Ramos (cell line): ENCODE measurements around the gene CLEC16A.

ENCODE experiments used
- in situ Hi-C: fragments of 300-500 bp; cut with MboI; formaldehyde crosslinking; loops from one replicate; pipeline ENCODE4 v1.14.3; 2022; ENCODE audit warnings: low sequenced_read_pairs; ENCODE audit not compliant: unreplicated experiment

Gene CLEC16A

DNA sequence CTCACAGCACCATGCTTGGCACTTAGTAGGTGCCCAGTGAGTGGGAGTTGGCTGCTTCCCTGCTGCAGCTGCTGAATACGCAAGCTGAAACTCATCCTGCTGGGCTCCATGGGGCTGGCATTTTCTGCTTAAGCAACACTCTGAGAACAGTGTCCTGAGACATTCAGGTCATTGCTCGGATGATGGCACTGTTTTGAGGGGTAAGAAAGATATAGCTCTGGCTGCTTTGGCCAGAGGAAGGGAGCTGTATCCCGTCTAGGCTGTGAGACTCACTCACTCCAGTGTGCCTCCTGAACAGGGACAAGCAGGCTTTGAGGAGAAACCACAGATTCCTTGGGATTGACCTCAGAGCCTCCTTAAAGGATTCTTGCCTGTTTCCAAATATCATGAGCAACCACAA, 120.5 kb downstream of the CLEC16A start:
- in situ Hi-C loops = no loop called here

- in situ Hi-C loops = no loop called here
These were observed 122.0 kb downstream of the CLEC16A start for GRCh38 chr16:11066261-11066870.

DNA sequence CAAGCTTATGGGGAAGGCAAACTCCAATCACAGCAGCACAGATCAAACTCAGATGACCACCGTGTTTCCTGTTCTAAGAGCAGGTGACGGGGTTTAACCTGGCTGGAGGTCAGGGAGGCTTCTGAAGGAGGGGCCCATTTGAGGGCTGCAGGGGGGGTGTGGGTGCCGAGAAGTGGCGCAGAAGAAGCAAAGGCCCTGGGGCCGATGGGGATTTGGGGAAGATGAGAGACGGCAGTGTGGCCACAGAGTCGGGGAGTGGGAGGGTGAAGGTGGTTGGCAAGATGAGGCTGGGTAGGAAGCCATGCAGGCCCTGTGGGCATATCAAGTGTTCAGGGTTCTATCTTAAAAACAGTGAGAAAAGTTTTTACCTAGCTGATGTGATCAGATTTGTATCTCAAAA, 122.9 kb downstream of the CLEC16A start:
- in situ Hi-C loops = no loop called here

- in situ Hi-C loops = no loop called here
These were observed 123.4 kb downstream of the CLEC16A start for GRCh38 chr16:11067697-11068141.

GRCh38 chr16:11071829-11072228, 127.5 kb downstream of the CLEC16A start:
- in situ Hi-C loops = no loop called here

- in situ Hi-C loops = no loop called here
These were observed 128.2 kb downstream of the CLEC16A start for GRCh38 chr16:11072420-11073153.

DNA sequence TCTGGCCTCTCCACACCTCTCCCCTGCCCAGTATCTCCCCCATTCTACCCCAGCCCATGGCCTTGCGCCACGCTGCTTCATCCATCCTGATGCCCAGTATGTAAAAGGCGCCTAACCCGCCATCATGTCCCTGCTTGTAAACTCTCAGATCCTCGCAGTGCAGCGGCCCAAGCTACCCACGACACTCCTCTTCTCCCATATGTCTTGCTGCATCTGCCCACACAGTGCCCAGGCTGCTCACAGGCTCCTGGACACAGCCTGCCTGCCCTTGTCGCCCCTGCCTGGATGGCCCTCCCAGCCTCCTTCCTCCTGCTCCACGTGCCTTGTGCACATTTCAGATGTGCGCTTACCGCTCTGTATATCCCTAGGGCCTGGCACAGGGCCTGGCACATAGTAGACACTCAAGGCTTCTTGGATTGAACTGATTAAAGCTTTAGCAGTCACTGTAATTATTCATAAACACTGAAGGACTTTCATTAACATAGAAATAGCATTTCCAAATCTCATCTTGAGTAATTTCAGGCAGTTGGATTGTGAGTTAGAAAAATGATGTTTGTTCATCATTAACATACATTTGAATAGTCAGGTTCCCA, 129.1 kb downstream of the CLEC16A start:
- in situ Hi-C loops = no loop called here

GRCh38 chr16:11074131-11074530, 129.8 kb downstream of the CLEC16A start:
- in situ Hi-C loops = no loop called here

DNA sequence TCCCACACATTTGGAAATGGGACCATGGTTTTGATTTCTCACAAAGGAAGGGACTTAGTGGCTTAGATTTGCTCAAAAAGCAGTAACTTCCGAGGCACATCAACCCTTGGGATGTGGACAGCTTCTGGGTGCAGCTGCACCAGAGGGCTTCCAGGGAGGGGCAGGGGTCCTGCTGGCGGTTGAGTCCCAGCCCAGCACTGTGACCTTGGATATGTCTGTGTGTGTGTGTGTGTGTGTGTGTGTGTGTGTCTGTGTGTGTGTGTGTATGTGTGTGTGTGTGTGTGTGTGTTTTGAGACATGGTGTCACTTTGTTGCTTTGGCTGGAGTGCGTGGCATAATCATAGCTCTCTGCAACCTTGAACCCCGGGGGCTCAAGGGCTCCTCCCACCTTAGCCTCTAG, 130.8 kb downstream of the CLEC16A start:
- in situ Hi-C loops = no loop called here

GRCh38 chr16:11076259-11077018, 132.1 kb downstream of the CLEC16A start:
- in situ Hi-C loops = no loop called here

GRCh38 chr16:11078812-11079459, 134.6 kb downstream of the CLEC16A start:
- in situ Hi-C loops = no loop called here

DNA sequence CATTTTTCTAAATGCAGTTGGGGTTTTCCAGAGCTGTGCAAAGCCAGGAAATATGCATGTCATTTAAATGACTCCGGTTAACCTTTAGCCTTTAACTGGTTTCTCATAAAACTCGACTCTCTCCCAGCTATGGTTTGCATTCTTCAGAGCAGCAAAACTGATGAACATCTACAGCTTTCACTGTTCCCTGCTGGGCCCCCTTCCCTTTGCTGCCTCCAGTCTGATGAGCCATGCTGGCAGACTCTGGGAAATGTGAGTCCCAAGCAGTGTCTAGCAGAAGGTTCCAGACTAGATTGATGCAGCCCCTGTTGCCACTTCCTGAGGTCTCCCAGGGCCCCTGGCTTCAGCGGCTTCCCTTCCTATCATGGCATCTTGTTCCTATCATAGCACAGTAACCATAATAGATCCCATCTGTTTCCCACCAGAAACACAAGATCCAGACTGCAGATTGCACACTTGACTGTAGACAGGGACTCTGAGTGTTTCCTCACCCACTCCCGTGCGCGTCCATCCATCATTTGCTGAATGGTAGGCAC, 135.4 kb downstream of the CLEC16A start:
- in situ Hi-C loops = no loop called here

DNA sequence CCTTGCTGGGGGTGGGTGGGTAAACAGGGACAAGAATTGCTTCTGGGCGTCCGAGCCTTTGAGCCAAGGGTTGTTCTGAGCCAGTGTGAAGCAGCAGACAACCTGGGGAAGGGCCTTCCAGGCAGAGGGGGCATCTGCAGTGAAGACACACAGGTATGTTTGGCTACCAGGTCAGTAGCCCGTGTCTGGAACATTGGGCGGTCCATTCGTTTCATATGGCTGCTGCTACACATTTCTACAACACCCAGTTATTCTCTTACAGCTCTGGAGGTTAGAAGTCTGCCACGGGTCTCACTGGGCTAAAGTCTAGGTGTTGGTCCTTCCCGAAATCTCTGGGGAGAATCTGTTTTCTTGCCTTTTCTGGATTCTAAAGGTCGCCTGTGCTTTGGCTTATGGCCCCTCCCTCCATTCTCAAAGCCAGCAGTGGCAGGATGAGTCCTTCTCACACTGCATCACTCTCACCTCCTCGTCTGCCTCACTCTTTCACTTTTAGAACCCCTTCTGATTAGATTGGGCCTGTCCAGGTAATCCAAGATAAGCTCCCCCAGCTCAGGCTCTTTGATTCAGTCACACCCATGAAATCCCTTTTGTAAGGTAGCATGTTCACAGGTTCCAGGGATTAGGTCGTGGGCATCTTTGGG, 136.1 kb downstream of the CLEC16A start:
- in situ Hi-C loops = no loop called here

DNA sequence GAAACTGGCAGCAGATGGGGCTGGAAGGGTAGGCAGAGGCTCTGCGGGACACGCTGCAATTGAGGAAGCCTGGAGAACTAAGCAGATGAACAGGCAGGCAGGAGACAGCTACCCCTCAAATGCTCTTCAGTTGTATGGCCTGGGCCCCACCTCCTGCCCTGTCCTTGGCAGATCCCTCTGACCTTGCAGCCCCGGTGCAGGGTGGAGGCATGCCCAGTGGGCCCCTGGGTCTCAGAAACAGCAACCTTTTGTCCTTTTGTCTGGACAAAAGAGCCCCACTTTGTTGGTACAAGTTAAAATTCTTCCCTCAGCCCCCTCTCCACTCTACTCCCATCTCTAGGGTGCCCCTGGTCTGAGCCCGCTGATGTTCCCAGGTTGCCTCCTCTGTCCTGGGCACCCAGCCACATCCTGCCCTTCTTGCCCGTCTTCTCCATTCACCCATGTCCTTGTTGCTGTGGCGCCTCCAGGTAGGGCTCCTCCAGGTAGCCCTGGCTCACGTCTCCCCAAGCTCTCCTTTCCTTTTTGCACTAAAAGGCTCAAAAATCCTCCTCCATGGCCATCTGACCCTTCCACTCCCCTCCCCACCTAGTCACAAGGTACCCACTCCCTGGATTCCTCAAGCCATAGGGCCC, 136.8 kb downstream of the CLEC16A start:
- in situ Hi-C loops = no loop called here

DNA sequence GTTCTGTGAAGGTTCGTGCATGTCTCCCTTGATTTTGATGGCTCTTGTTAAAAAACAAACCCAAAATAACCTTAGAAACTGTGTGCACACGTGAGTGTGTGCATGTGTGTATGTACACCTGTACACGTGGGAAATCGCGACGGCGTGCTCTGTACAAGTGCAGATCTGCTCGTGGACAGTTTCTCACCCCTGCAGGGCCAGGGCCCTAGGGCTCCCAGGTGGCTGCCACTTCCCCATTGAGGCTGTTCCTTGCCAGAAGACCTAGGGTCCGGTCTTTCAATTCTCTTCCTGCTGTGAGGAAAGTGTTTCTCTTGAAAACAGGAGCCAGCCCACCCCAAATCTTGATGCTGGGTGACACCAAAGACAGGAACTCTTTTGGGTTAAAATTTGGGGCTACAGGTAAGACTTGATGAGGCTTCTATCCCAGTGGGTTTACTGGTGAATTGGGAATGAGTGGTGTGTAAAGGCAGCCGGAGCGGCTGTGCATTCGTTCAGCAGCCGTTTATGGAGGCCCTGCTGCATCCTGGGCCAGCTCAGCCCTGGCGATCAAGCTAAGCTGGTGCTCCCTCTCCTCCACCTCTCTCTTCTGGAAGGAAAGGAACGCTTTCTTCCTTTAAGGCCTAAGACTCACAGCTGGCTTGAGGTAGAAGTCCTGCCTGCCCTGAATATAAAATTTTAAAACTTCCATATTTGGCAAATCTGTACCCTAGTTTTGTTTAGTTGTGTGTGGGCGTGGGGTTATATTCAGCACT, 137.9 kb downstream of the CLEC16A start:
- in situ Hi-C loops = no loop called here

- in situ Hi-C loops = no loop called here
These were observed 138.6 kb downstream of the CLEC16A start for GRCh38 chr16:11082860-11083388.

DNA sequence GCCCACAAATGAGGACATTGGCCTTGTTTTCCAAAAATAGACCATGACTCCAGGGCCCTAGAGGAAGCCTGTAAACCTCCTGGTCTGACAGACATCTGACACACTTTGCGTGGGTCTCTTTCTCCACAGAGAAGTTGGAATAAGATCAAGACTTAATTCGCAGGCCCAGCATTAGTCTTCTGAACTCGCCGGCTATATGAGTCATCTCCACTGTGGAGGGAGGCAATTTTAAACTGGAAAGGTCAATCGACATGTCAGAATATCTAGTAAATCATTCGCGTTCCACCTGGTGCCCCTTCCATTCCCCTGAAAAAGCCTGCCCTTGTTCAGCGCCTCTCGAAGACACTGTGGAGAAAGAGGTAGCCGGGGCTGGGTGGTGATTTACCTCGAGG, 140.1 kb downstream of the CLEC16A start:
- in situ Hi-C loops = no loop called here

- in situ Hi-C loops = no loop called here
These were observed 140.6 kb downstream of the CLEC16A start for GRCh38 chr16:11084876-11085485.
